DOHH2 (cell line): Measurements from ENCODE around the gene WNT3A.

Experiments
- H3F3A ChIP-seq: fragments of 200-600 bp; sonication (generic), shearing (Covaris generic); 2 replicates; pipeline ENCODE4 v1.6.0; 2016; ENCODE audit warnings: antibody characterized with exemption, mild to moderate bottlenecking; ENCODE audit not compliant: control insufficient read depth, insufficient read depth
- H3K27ac ChIP-seq: fragments of 200-600 bp; sonication (generic); 2 replicates; pipeline ENCODE4 v1.5.1; 2014; ENCODE audit warnings: low read depth, mild to moderate bottlenecking, low read length, moderate library complexity
- H3K27me3 ChIP-seq: fragments of 200-600 bp; sonication (generic); 2 replicates; pipeline ENCODE4 v1.6.1; 2014; ENCODE audit warnings: mild to moderate bottlenecking, low read length, mixed read lengths; ENCODE audit not compliant: control insufficient read depth
- H3K36me3 ChIP-seq: fragments of 200-600 bp; sonication (generic); 2 replicates; pipeline ENCODE4 v1.6.1; 2014; ENCODE audit warnings: mild to moderate bottlenecking, low read length, moderate library complexity, mixed read lengths; ENCODE audit not compliant: control insufficient read depth
- H3K4me1 ChIP-seq: fragments of 200-600 bp; sonication (generic); 2 replicates; pipeline ENCODE4 v1.6.1; 2014; ENCODE audit warnings: mild to moderate bottlenecking, low read length, mixed read lengths; ENCODE audit not compliant: control insufficient read depth
- H3K4me2 ChIP-seq: fragments of 200-600 bp; sonication (generic); 2 replicates; pipeline ENCODE4 v1.6.0; 2014; ENCODE audit warnings: mild to moderate bottlenecking, low read length, moderate library complexity
- H3K4me3 ChIP-seq: fragments of 200-600 bp; sonication (generic); 2 replicates; pipeline ENCODE4 v1.5.1; 2014; ENCODE audit warnings: mild to moderate bottlenecking, low read length, mixed read lengths
- H3K79me2 ChIP-seq: fragments of 200-600 bp; sonication (generic); 2 replicates; pipeline ENCODE4 v1.6.1; 2014; ENCODE audit warnings: mild to moderate bottlenecking, low read length, mixed read lengths; ENCODE audit not compliant: control insufficient read depth
- H3K9me2 ChIP-seq: fragments of 200-600 bp; sonication (generic); replicated peaks from 2 replicates; pipeline ENCODE4 v1.6.1; 2014; ENCODE audit warnings: mild to moderate bottlenecking, low read length, mixed read lengths; ENCODE audit not compliant: control insufficient read depth
- H3K9me3 ChIP-seq: fragments of 200-600 bp; sonication (generic); 2 replicates; pipeline ENCODE4 v1.6.1; 2014; ENCODE audit warnings: antibody characterized with exemption, low read length, mixed read lengths; ENCODE audit not compliant: control insufficient read depth, insufficient read depth
- H4K20me1 ChIP-seq: fragments of 200-600 bp; sonication (generic); 2 replicates; pipeline ENCODE4 v1.6.0; 2014; ENCODE audit warnings: low read depth, mild to moderate bottlenecking, antibody characterized with exemption, low read length, moderate library complexity; ENCODE audit not compliant: control insufficient read depth, insufficient read depth
- EZH2phosphoT487 ChIP-seq: fragments of 200-600 bp; sonication (generic); IDR thresholded peaks from 2 replicates; pipeline ENCODE4 v1.6.1; 2017; ENCODE audit warnings: borderline replicate concordance, mild to moderate bottlenecking, antibody characterized with exemption, low read length, moderate library complexity, mixed read lengths
- TF ChIP-seq, protein P1 (sequence below): fragments of 200-600 bp; sonication (generic); IDR thresholded peaks from one replicate; pipeline ENCODE4 v1.5.1; 2014; ENCODE audit warnings: antibody characterized with exemption, mild to moderate bottlenecking, low read depth, low read length; ENCODE audit not compliant: poor library complexity, severe bottlenecking

The WNT3A gene

DNA sequence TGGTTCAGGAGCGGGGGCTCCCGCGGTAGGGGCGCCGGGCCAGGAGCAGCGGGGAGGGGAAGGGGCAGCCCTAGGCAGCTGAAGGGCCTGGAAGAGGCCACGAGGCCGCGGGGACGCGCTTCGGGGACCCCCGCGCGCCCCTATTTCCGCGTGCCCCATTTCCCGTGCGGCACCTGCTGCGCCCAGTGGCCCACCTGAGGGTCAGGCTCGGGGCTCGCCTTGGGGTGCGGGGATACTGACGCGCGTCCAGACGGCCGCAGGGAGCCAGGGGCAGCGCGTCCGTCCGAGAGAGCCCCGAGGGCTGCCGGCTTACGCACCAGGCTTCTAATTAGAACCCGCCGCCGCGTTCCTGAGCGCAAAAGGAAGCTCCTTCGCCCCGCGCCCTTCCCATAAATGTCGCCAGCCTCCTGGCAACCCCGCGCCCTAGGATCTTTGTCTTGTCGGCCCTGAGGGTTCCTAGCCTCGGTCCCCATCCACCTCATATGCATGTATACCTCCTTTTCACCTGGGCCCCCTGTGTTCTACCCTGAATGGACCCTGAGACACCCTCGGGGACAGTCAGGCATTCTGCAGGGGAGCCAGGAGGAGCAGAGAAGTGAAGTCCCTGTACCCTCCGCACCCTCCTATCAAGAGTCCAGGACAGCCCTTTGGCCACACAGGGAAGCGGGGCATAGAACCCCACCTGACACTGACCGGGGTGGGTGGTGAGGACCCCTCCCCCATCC is 1.8 kb downstream of the WNT3A start:
- Histone ChIP-seq H3K4me3 (no peak overlapping the region), H3K4me1 (peaks cover 13% of the 10 kb centered on the region), H3K27ac (no peak overlapping the region), H3K9me3 (no peaks in the 10 kb centered on the region), H3K36me3 (no peaks in the 10 kb centered on the region), H3F3A (no peaks in the 10 kb centered on the region), H3K79me2 (no peaks in the 10 kb centered on the region), H3K27me3 (peaks cover 12% of the 10 kb centered on the region), H4K20me1 (no peaks in the 10 kb centered on the region), H3K4me2 (no peak overlapping the region), H3K9me2 (no peaks in the 10 kb centered on the region)
- TF ChIP-seq EZH2phosphoT487: no peak
- TF ChIP-seq, protein P1, sequence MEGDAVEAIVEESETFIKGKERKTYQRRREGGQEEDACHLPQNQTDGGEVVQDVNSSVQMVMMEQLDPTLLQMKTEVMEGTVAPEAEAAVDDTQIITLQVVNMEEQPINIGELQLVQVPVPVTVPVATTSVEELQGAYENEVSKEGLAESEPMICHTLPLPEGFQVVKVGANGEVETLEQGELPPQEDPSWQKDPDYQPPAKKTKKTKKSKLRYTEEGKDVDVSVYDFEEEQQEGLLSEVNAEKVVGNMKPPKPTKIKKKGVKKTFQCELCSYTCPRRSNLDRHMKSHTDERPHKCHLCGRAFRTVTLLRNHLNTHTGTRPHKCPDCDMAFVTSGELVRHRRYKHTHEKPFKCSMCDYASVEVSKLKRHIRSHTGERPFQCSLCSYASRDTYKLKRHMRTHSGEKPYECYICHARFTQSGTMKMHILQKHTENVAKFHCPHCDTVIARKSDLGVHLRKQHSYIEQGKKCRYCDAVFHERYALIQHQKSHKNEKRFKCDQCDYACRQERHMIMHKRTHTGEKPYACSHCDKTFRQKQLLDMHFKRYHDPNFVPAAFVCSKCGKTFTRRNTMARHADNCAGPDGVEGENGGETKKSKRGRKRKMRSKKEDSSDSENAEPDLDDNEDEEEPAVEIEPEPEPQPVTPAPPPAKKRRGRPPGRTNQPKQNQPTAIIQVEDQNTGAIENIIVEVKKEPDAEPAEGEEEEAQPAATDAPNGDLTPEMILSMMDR: no peak

DNA sequence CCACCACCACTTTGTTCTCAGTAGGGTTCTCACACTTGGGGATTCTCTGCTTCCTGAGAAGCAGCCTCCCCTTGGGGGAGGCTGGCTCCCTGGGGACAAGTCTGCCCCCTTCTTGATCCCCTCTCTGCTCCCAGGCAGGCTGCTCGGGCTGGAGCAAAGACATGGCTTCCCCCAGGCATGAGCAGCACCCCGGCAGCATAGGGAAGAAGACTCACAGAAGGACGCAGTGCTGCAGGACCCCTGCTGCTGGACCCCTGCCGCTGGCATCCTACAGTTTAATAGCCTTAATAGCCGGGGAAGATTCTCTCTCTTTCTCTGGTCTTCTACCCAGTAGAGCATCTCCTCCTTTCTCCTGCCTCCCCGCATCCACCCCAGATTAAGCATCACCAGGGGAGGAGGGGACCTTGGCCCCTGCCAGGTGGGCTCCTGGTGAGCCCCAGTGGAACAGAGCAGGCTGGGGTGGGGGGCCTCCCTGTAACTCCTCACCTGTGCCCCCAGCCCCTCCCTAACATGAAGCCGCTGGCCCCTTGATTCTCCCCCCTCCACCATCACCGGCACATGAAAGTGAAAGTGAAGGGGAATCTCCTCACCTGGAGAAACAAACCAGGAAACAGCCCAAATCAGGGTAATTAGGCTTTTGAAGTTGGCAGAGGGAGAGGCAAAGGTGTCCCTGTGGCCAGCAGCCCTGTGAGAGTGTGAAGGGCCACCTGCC is 2.5 kb downstream of the WNT3A start:
- Histone ChIP-seq H3F3A (no peaks in the 10 kb centered on the region), H3K4me3 (no peak overlapping the region), H3K9me2 (no peaks in the 10 kb centered on the region), H3K79me2 (no peaks in the 10 kb centered on the region), H4K20me1 (no peaks in the 10 kb centered on the region), H3K27ac (no peak overlapping the region), H3K27me3 (peaks cover 12% of the 10 kb centered on the region), H3K4me2 (peak overlapping the region; percentile 16; the same call in 1 of the 2 replicates), H3K4me1 (peaks cover 13% of the 10 kb centered on the region), H3K36me3 (no peaks in the 10 kb centered on the region), H3K9me3 (no peaks in the 10 kb centered on the region)
- TF ChIP-seq EZH2phosphoT487: no peak
- TF ChIP-seq, protein P1: no peak

DNA sequence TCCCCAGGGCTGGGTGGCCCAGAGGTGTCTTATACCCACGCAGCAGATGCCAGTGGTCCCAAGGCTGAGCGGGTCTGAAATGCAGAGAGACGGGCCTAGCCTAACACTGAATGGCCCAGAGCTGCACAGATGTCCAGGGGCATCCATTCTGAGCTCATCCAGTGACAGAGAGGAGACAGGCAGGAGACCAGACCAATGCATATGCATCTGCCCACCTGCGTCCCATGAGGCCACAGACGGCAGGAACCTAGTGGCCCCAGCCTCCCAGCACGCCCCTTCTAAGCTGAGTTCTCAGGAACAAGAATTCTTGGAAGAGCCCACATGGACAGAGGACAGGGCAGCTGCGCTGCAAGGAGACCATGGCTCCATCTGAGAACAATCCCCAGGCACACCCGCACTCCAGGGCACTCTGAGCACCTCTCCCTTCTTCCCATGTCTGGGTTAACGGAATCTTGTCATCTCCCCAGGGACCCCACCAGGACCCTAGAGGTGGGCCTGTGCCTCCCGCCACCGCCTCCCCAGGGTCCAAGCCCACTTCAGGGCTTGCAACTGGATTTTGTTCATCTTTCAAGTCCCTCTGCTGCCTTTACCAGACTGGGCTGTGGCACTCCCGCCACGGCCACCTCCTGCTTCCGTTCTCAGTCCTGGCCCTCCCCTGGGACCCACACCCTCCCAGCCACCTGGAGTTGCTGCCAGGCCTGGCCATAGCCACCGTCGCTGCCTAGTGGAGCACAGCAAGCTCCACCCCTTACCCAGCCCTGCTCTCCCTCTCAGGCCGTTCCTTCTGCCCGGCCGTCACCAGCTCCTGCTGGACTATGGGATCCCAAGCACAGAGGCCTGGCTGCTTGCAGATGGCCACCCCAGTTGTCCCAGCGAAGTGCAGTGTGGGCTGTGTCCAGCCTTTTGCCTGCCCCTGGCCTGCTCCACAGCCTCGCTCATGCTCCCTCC is 3.3 kb downstream of the WNT3A start:
- Histone ChIP-seq H3K9me2 (no peaks in the 10 kb centered on the region), H4K20me1 (no peaks in the 10 kb centered on the region), H3K4me1 (peaks cover 13% of the 10 kb centered on the region), H3K9me3 (no peaks in the 10 kb centered on the region), H3K36me3 (no peaks in the 10 kb centered on the region), H3K4me2 (peak overlapping the region; percentile 16; the same call in 1 of the 2 replicates), H3K79me2 (no peaks in the 10 kb centered on the region), H3K27me3 (peaks cover 11% of the 10 kb centered on the region), H3K27ac (no peak overlapping the region), H3F3A (no peaks in the 10 kb centered on the region), H3K4me3 (no peak overlapping the region)
- no peak for TF ChIP-seq EZH2phosphoT487
- TF ChIP-seq, protein P1: no peak
